HG03196 (cell line): ENCODE data around the gene AGXT.
A peak's percentile ranks its signal among the peaks of the same experiment; 100 is the strongest.

Experiments used
- ATAC-seq: cut with Tn5 transposase; IDR thresholded peaks from one replicate; pipeline ENCODE4 v1.9.1; 2021; ENCODE audit not compliant: unreplicated experiment

The AGXT gene

GRCh38 chr2:240868286-240869108 lies at the start of gene AGXT:
Gene AGXT, plus strand, starts transcription at chr2:240868824. Its CDS starts 42 bp downstream, at chr2:240868866.
- no peak for ATAC-seq

- no peak for ATAC-seq
Measured at GRCh38 chr2:240819126-240819857, 49.3 kb upstream of the AGXT start.

- no peak for ATAC-seq
Measured at GRCh38 chr2:240819858-240820606, 48.6 kb upstream of the AGXT start, which contains the start of gene KIF1A. Gene KIF1A, minus strand, starts transcription at chr2:240820219. Its CDS starts 22,467 bp downstream, at chr2:240797752.

- no peak for ATAC-seq
Measured at GRCh38 chr2:240820607-240821428, 47.8 kb upstream of the AGXT start.

- no peak for ATAC-seq
Measured at GRCh38 chr2:240821429-240821778, 47.2 kb upstream of the AGXT start.

- no peak for ATAC-seq
Measured at GRCh38 chr2:240822280-240822847, 46.3 kb upstream of the AGXT start.

- ATAC-seq: no peak
Measured at GRCh38 chr2:240823449-240824336, 44.9 kb upstream of the AGXT start.

GRCh38 chr2:240825476-240825875 lies 43.1 kb upstream of the AGXT start:
- no peak for ATAC-seq

- no peak for ATAC-seq
Measured at GRCh38 chr2:240831594-240832204, 36.9 kb upstream of the AGXT start.

GRCh38 chr2:240832205-240832727 lies 36.4 kb upstream of the AGXT start:
- peak; percentile 69 for ATAC-seq

GRCh38 chr2:240832921-240833494 lies 35.6 kb upstream of the AGXT start:
- no peak for ATAC-seq

- ATAC-seq: no peak
Measured at GRCh38 chr2:240833724-240834285, 34.8 kb upstream of the AGXT start.

- no peak for ATAC-seq
Measured at GRCh38 chr2:240834377-240834975, 34.1 kb upstream of the AGXT start.

GRCh38 chr2:240835528-240835927 lies 33.1 kb upstream of the AGXT start:
- no peak for ATAC-seq

GRCh38 chr2:240836781-240837467 lies 31.7 kb upstream of the AGXT start:
- ATAC-seq: no peak

GRCh38 chr2:240837621-240838020 lies 31.0 kb upstream of the AGXT start:
- no peak for ATAC-seq
